Gastroesophageal sphincter (tissue), 4 donors: ENCODE results near the gene KRT3. TPM values are rescaled to one million over a fixed set of nuclear protein-coding genes. Genes with fewer than 3 reads are reported as not detected.

ENCODE experiments used
- ATAC-seq: fragments of 150-250 bp; one replicate; pipeline ENCODE4 v1.9.1; 2016; ENCODE audit warnings: mild to moderate bottlenecking, moderate library complexity
- H3K27ac ChIP-seq, 4 donors: fragments of 200-600 bp; sonication (generic) in 3 of 4; 1 replicate in 3 of 4; 2 replicates in 1 of 4; pipeline ENCODE4 v1.5.1; 2016 to 2019
- H3K27me3 ChIP-seq: fragments of 200-600 bp; sonication (generic); one replicate; pipeline ENCODE4 v1.5.1; 2019
- H3K36me3 ChIP-seq, 2 donors: fragments of 200-600 bp; sonication (generic); one replicate each; pipeline ENCODE4 v1.5.1; 2019; ENCODE audit warnings: control low read depth in 1 of 2
- H3K4me1 ChIP-seq, 3 donors: fragments of 200-600 bp; sonication (generic); 1 replicate in 2 of 3; 2 replicates in 1 of 3; pipeline ENCODE4 v1.5.1; 2016 to 2019; ENCODE audit warnings: control low read depth in 2 of 3
- H3K4me3 ChIP-seq, 2 donors: fragments of 200-600 bp; sonication (generic); one replicate each; pipeline ENCODE4 v1.5.1; 2019; ENCODE audit warnings: mild to moderate bottlenecking in 1 of 2, moderate library complexity in 1 of 2
- H3K9me3 ChIP-seq, 3 donors: fragments of 200-600 bp; sonication (generic); one replicate each; pipeline ENCODE4 v1.5.1; 2017 to 2019; ENCODE audit warnings: control low read depth in 2 of 3
- CTCF ChIP-seq, 4 experiments: fragments of 200-600 bp in 2 of 4; fragments of 450-650 bp in 2 of 4; sonication (generic) in 1 of 4; IDR thresholded peaks; one replicate each; pipeline ENCODE4 v1.5.1; 2017 to 2019; ENCODE audit warnings: antibody characterized with exemption in 4 of 4, mild to moderate bottlenecking in 2 of 4, moderate library complexity in 2 of 4
- EP300 ChIP-seq: sonication (generic); formaldehyde crosslinking; IDR thresholded peaks from one replicate; pipeline ENCODE4 v1.6.1; 2017; ENCODE audit warnings: antibody characterized with exemption, mild to moderate bottlenecking
- POLR2A ChIP-seq, 2 donors: fragments of 450-650 bp; IDR thresholded peaks; one replicate each; pipeline ENCODE4 v1.6.1; 2017; ENCODE audit warnings: antibody characterized with exemption in 2 of 2, mild to moderate bottlenecking in 2 of 2, moderate library complexity in 1 of 2
- POLR2AphosphoS5 ChIP-seq: sonication (generic); formaldehyde crosslinking; IDR thresholded peaks from one replicate; pipeline ENCODE4 v1.6.1; 2017; ENCODE audit warnings: antibody characterized with exemption
- WGBS, 2 donors: methylation state at CpG; one replicate each; pipeline ENCODE4 v1.1.5; 2018; ENCODE audit warnings: low coverage in 1 of 2; 5-methylcytosine and 5-hydroxymethylcytosine counted together
- total RNA-seq, 4 donors: library from RNA; depleted of rRNA; stranded (reverse); fragments of >200 nt; gene quantifications; one replicate each; pipeline ENCODE4 v1.1.0, GENCODE V29; 2016

Gene KRT3
- total RNA-seq, 4 donors from 2014 or later, result not detected

GRCh38 chr12:52801773-52802172 lies 5.9 kb upstream of the KRT3 start:
- no peaks in the 10 kb centered on the region for H3K9me3 ChIP-seq
- peaks cover 0 to 9% (median 0%) of the 10 kb centered on the region in 3 donors for H3K4me1 ChIP-seq
- H3K27me3 ChIP-seq, result no peaks in the 10 kb centered on the region
- TF ChIP-seq CTCF (IDR thresholded peaks at IDR 0.05) (no peak), POLR2AphosphoS5 (no peak), EP300 (no peak), POLR2A (IDR thresholded peaks at IDR 0.05) (no peak)
- WGBS, 2 donors, result 61 to 100% methylated on average over 1 to 3 of the region's 3 CpGs
- no peaks in the 10 kb centered on the region for H3K36me3 ChIP-seq
- no peak overlapping the region for H3K4me3 ChIP-seq
- no peak overlapping the region for H3K27ac ChIP-seq
- ATAC-seq, result no peak

DNA sequence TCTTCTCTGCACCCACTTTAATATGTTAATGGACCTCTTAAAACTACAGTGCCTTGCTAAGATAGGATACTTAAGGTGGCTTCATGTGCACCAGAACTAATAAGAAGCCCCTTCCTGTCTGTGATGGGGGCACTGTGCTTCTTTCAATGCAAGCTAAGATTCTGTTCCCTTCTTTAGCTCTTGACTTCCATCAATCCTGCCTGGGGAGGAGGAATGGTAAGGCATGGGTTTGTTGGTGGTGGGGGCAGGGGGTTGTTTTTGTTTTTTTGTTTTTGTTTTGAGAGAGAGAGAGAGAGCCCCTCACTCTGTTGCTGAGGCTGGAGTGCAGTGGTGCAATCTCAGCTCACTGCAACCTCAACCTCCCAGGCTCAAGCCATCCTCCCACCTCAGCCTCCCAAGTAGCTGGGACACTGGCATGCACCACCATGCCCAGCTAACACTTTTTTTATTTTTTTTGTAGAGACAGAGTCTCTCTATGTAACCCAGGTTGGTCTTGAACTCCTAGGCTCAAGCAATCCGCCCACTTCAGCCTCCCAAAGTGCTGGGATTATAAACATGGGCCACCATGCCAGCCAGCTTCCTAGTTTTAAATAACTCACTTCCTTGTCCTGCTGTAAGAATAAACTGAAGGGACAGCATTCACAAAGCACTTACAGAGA lies 4.5 kb upstream of the KRT3 start:
- H3K27ac ChIP-seq, result no peak overlapping the region
- H3K27me3 ChIP-seq, result peaks cover 2% of the 10 kb centered on the region
- no peak overlapping the region for H3K4me3 ChIP-seq
- WGBS, 2 donors, result 38% methylated on average over 1 of the region's 1 CpG; no CpG with 5 or more reads in 1 of the 2 donors
- TF ChIP-seq CTCF (IDR thresholded peaks at IDR 0.05) (no peak), EP300 (no peak), POLR2A (IDR thresholded peaks at IDR 0.05) (no peak), POLR2AphosphoS5 (no peak)
- no peaks in the 10 kb centered on the region for H3K36me3 ChIP-seq
- ATAC-seq, result no peak
- H3K4me1 ChIP-seq, result peaks cover 0 to 9% (median 0%) of the 10 kb centered on the region in 3 donors
- H3K9me3 ChIP-seq, result no peaks in the 10 kb centered on the region

GRCh38 chr12:52799505-52800211 lies 3.7 kb upstream of the KRT3 start:
- no peak for TF ChIP-seq CTCF (IDR thresholded peaks at IDR 0.05)
- TF ChIP-seq POLR2AphosphoS5, result no peak
- no peak for TF ChIP-seq POLR2A (IDR thresholded peaks at IDR 0.05)
- no peak for TF ChIP-seq EP300
- Histone ChIP-seq H3K36me3 (no peaks in the 10 kb centered on the region), H3K27ac (no peak overlapping the region), H3K4me1 (peaks cover 0 to 9% (median 0%) of the 10 kb centered on the region in 3 donors), H3K27me3 (peaks cover 7% of the 10 kb centered on the region), H3K9me3 (no peaks in the 10 kb centered on the region), H3K4me3 (no peak overlapping the region)
- ATAC-seq, result no peak
- 81 to 83% methylated on average over 4 to 5 of the region's 5 CpGs for WGBS, 2 donors

GRCh38 chr12:52798671-52799504 lies 3.0 kb upstream of the KRT3 start:
- no peaks in the 10 kb centered on the region for H3K36me3 ChIP-seq
- H3K27me3 ChIP-seq, result peaks cover 13% of the 10 kb centered on the region
- ATAC-seq, result no peak
- no peak overlapping the region for H3K4me3 ChIP-seq
- WGBS, 2 donors, result 48 to 53% methylated on average over 6 to 7 of the region's 7 CpGs
- no peak overlapping the region for H3K27ac ChIP-seq
- TF ChIP-seq EP300 (no peak), POLR2AphosphoS5 (no peak), POLR2A (IDR thresholded peaks at IDR 0.05) (no peak), CTCF (IDR thresholded peaks at IDR 0.05) (no peak)
- peaks cover 0 to 9% (median 0%) of the 10 kb centered on the region in 3 donors for H3K4me1 ChIP-seq
- H3K9me3 ChIP-seq, result no peaks in the 10 kb centered on the region
